ENCODE results near the gene NEK1.

Gene NEK1

DNA sequence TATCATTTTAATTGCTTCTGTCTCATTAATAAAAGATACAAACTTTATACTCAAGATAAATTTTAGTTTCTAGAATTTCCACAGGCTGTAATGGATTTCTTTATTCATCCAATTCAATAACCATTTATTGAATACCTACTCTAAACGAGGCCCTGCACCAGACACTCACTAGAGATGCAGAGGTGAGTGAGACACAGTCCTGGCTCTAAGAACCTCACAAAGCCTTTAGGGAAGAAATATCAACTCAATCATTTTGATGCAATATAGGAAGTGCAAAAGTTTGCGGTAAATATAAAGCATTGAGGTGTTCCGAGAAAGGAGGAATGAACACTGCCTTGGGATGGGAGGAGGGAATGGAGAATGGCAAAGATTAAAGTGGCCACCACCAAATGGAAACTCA is 260.0 kb downstream of the NEK1 start:
- DNase-seq, result no peak

DNA sequence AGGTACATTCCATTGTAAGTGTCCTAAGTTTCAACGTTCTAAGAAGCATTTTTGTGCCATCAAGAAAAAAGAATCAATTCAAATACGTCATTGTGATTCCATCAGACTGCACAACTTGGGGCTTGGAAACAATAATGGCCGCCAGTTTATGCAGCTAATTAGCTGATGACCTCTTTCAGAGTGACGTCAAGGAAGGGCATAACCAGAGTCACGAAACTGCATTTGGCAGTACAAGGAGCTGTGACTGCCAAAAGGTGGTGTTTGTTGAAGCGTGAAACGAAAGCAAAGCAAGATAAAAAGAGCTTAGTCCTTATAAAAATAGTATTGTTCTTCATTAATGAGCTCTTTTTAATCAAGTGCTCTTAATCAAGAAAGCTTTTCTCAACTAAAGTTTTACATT is 260.5 kb downstream of the NEK1 start:
- DNase-seq, result peak; percentile 5

- DNase-seq, result peak; percentile 70
Observed at GRCh38 chr4:169348541-169348940, 263.8 kb downstream of the NEK1 start.

DNA sequence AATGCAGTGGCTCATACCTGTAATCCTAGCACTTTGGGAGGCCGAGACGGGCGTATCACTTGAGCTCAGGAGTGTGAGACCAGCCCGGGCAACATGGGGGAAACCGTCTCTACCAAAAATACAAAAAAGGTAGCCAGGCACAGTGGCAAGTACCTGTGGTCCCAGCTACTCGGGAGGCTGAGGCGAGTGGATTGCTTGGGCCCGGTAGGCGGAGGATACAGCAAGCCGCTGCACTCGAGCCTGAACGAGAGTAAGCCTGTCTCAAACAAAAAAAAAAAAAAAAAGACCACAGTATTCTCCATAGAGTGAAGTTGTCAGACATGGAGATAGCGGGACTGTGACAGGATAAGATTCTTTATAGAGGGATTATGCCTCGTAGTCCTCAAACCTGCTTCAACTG is 265.5 kb downstream of the NEK1 start:
- DNase-seq, result no peak

- peak; percentile 57 for DNase-seq
Observed at GRCh38 chr4:169345316-169345721, 267.1 kb downstream of the NEK1 start.
